Coronary artery (tissue), 2 donors: ENCODE measurements around the gene CAMK2B.

Source experiments
- DNase-seq: peaks from one replicate; pipeline ENCODE4 v3.0.0-alpha.2; 2017; ENCODE audit warnings: low spot score
- H3K27ac ChIP-seq, 2 donors: fragments of 200-600 bp; sonication (generic); one replicate each; pipeline ENCODE4 v1.5.1; 2016 to 2019
- H3K4me3 ChIP-seq: fragments of 200-600 bp; sonication (generic); 2 replicates; pipeline ENCODE4 v1.5.1; 2016; ENCODE audit warnings: mild to moderate bottlenecking, moderate library complexity
- CTCF ChIP-seq: fragments of 200-600 bp; sonication (generic); IDR thresholded peaks from one replicate; pipeline ENCODE4 v1.5.1; 2019; ENCODE audit warnings: antibody characterized with exemption

Gene CAMK2B

DNA sequence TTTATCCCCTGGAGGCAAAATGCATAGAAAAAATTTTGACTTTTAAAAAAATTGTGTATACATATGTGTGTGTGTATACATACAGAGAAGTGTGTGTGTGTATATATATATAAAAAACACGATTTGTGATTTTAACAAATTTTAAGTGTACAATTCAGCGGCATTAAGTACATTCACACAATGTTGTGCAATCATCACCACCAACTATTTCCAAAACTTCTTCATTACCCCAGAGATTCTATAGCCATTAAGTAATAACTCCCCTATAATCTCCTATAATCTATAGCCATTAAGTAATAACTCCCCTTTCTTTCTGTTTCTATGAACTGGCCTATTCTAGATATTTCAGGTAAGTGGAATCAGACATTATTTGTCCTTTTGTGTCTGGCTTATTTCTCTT, 20.7 kb upstream of the CAMK2B start:
- H3K4me3 ChIP-seq, result no peak overlapping the region
- no peak for DNase-seq
- no peak overlapping the region for H3K27ac ChIP-seq
- TF ChIP-seq CTCF, result no peak

DNA sequence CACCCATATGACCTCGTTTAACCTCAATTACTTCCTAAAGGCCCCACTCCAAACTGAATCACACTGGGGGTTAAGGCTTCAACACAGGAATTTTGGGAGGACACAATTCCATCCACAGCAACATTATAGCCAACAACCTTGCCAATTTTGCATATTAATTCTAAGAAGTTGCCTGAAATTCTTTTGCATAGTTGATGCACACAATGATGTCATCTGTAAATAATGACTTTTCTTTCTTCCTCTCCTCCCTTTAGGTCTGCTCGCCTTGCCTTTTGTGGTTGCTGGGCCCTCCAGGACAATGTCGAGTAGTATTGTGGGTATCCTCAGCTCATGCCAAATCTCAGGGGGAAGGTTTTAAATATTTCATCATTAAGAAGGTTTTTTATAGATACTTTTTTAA, 16.0 kb upstream of the CAMK2B start:
- no peak overlapping the region for H3K27ac ChIP-seq

DNA sequence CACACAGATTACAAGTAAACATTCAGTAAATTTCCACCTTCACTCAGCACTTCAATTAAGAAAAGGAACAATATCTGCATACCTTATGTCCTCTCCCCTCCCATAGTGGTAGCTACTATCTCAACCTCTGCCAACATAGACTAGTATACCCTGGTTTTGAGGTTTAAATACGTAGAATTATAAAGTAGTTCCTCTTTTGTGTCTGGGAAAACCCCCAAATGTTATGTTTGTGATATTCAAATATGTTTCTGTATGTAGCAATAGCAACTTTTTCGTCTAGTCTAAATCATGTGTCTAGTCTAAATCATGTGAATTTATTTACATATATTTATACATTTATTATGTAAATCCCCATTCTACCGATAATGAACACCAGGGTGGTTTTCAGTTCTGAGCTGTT, 13.2 kb upstream of the CAMK2B start:
- H3K4me3 ChIP-seq, result no peak overlapping the region
- no peak for DNase-seq
- no peak for TF ChIP-seq CTCF
- no peak overlapping the region for H3K27ac ChIP-seq

More for the DNA sequence above, 16.0 kb upstream of the CAMK2B start:
- no peak for TF ChIP-seq CTCF
- DNase-seq, result no peak
- no peak overlapping the region for H3K4me3 ChIP-seq

GRCh38 chr7:44336491-44336890, 11.1 kb upstream of the CAMK2B start:
- no peak for TF ChIP-seq CTCF
- DNase-seq, result no peak
- Histone ChIP-seq H3K4me3 (no peak overlapping the region), H3K27ac (no peak overlapping the region)

DNA sequence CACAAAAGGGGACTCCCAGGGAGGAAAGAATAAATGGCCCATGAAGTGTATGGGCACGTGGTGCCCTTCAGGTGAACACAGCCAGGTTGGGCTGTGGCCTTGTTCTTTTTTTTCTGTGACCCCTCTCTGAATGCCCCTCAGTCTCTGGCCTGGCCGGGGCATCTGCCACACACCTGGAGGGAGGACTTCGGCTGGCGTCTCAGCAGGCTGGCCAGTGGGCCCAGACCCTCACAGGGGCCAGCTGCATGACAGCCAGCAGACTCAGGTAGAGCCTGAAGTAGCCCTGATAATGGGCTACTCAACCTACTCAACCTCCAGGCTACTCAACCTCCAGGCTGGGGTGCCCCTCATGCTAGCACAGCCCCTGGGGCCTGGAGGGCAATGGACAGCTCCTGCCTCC, 9.8 kb upstream of the CAMK2B start:
- TF ChIP-seq CTCF, result no peak
- no peak overlapping the region for H3K27ac ChIP-seq
- no peak overlapping the region for H3K4me3 ChIP-seq
- DNase-seq, result no peak

- H3K27ac ChIP-seq, result no peak overlapping the region
- no peak for TF ChIP-seq CTCF
- no peak for DNase-seq
These were observed 9.3 kb upstream of the CAMK2B start for GRCh38 chr7:44334734-44335097.

GRCh38 chr7:44333911-44334733, 8.7 kb upstream of the CAMK2B start:
- Histone ChIP-seq H3K4me3 (no peak overlapping the region), H3K27ac (no peak overlapping the region)
- DNase-seq, result no peak
- TF ChIP-seq CTCF, result no peak

More at GRCh38 chr7:44334734-44335097, 9.3 kb upstream of the CAMK2B start:
- H3K4me3 ChIP-seq, result no peak overlapping the region
